Activated CD4-positive, alpha-beta T cell treated with anti-CD3 and anti-CD28 coated beads for 48 hours (primary cell): Measurements from ENCODE around the gene GPR37L1.
"Not testable (repeated sequence)": the region's sequence is repeated elsewhere in the genome, so short reads cannot be mapped to it uniquely, and the experiment has no call there.

ENCODE experiments used
- DNase-seq: peaks from one replicate; pipeline ENCODE4 v3.0.0-alpha.2; 2020

Gene GPR37L1

GRCh38 chr1:202110977-202111376 is 11.7 kb upstream of the GPR37L1 start:
- DNase-seq = no peak

GRCh38 chr1:202111589-202111988 is 11.1 kb upstream of the GPR37L1 start:
- not testable (repeated sequence) for DNase-seq

- DNase-seq = no peak
Observed at GRCh38 chr1:202112859-202113689, 9.6 kb upstream of the GPR37L1 start.

GRCh38 chr1:202113690-202114300 is 8.9 kb upstream of the GPR37L1 start:
- no peak for DNase-seq

- DNase-seq = no peak
Observed at GRCh38 chr1:202116287-202116686, 6.4 kb upstream of the GPR37L1 start.

GRCh38 chr1:202117898-202118371 is 4.8 kb upstream of the GPR37L1 start:
- no peak for DNase-seq

GRCh38 chr1:202121006-202121405 is 1.7 kb upstream of the GPR37L1 start:
- no peak for DNase-seq

- DNase-seq = no peak
Observed at GRCh38 chr1:202123336-202123813, 658 bp downstream of the GPR37L1 start.

- no peak for DNase-seq
Observed at GRCh38 chr1:202124142-202124541, 1.4 kb downstream of the GPR37L1 start.

GRCh38 chr1:202125611-202126010 is 2.9 kb downstream of the GPR37L1 start:
- DNase-seq = no peak

- DNase-seq = no peak
Observed at GRCh38 chr1:202126426-202126825, 3.7 kb downstream of the GPR37L1 start.

GRCh38 chr1:202127061-202127460 is 4.3 kb downstream of the GPR37L1 start:
- DNase-seq = no peak

- DNase-seq = no peak
Observed at GRCh38 chr1:202127836-202128622, 5.3 kb downstream of the GPR37L1 start.

- no peak for DNase-seq
Observed at GRCh38 chr1:202129453-202130296, 7.0 kb downstream of the GPR37L1 start.

- DNase-seq = no peak
Observed at GRCh38 chr1:202130297-202130721, 7.6 kb downstream of the GPR37L1 start.

- no peak for DNase-seq
Observed at GRCh38 chr1:202130816-202131522, 8.3 kb downstream of the GPR37L1 start.

- no peak for DNase-seq
Observed at GRCh38 chr1:202131956-202132821, 9.5 kb downstream of the GPR37L1 start.

GRCh38 chr1:202133001-202133400 is 10.3 kb downstream of the GPR37L1 start:
- no peak for DNase-seq

- no peak for DNase-seq
Observed at GRCh38 chr1:202133496-202133895, 10.8 kb downstream of the GPR37L1 start.

GRCh38 chr1:202133989-202134388 is 11.3 kb downstream of the GPR37L1 start:
- DNase-seq = no peak
